T-cell (primary cell): ENCODE measurements around the gene MRPS26. TPM values are rescaled to one million over a fixed set of nuclear protein-coding genes. Genes with fewer than 3 reads are reported as not detected.

Experiments
- ATAC-seq, 4 experiments: fragments of 200-7000 bp in 3 of 4; fragments of 150-1000 bp in 1 of 4; cut with Tn5 transposase; replicated peaks in 1 of 4; 1 replicate in 3 of 4; 2 replicates in 1 of 4; pipeline ENCODE4 v1.10.0; 2021; ENCODE audit warnings: moderate library complexity in 3 of 4, mild to moderate bottlenecking in 2 of 4, moderate number of reproducible peaks in 1 of 4
- CTCF ChIA-PET, 2 donors: fragments of 300-600 bp; sonication (Branson Sonifier 250); formaldehyde crosslinking; loops; one replicate each; lab custom pipeline; 2022; ENCODE audit warnings: antibody characterized with exemption in 2 of 2; lab: Charles Lee
- POLR2A ChIA-PET, 2 donors: fragments of 300-600 bp; sonication (Branson Sonifier 250); formaldehyde crosslinking; loops; one replicate each; lab custom pipeline; 2022; ENCODE audit warnings: antibody characterized with exemption in 2 of 2; lab: Charles Lee
- DNase-seq, 35 experiments: peaks; one replicate each; pipeline versions ENCODE4 v3.0.0 to v3.0.0-alpha.2; 2013 to 2023
- H3K27ac ChIP-seq: one replicate; pipeline ENCODE4 v1.5.1; 2013; ENCODE audit warnings: low read length
- H3K27me3 ChIP-seq, 2 experiments: replicated peaks in 1 of 2; 1 replicate in 1 of 2; 2 replicates in 1 of 2; pipeline versions ENCODE4 v1.6.1 to v1.7.0; 2013; ENCODE audit warnings: low read length in 1 of 2, mixed read lengths in 1 of 2; ENCODE audit not compliant: control insufficient read depth in 2 of 2, insufficient read depth in 2 of 2; ENCODE audit errors: extremely low read depth in 1 of 2
- H3K36me3 ChIP-seq, 2 donors: 1 replicate in 1 of 2; 2 replicates in 1 of 2; pipeline versions ENCODE4 v1.6.1 to v1.7.0; 2013; ENCODE audit warnings: low read length in 1 of 2; ENCODE audit not compliant: control insufficient read depth in 2 of 2, insufficient read depth in 1 of 2; ENCODE audit errors: extremely low read depth in 1 of 2
- H3K4me1 ChIP-seq, 2 experiments: 1 replicate in 1 of 2; 2 replicates in 1 of 2; pipeline versions ENCODE4 v1.6.1 to v1.7.0; 2013; ENCODE audit warnings: low read length in 2 of 2, mixed read lengths in 1 of 2; ENCODE audit not compliant: insufficient read depth in 2 of 2, control insufficient read depth in 1 of 2; ENCODE audit errors: extremely low read depth in 1 of 2
- H3K4me3 ChIP-seq, 2 donors: 1 replicate in 1 of 2; 2 replicates in 1 of 2; pipeline versions ENCODE4 v1.5.1 to v1.7.0; 2013; ENCODE audit warnings: mild to moderate bottlenecking in 2 of 2, low read length in 1 of 2, moderate library complexity in 1 of 2; ENCODE audit not compliant: control insufficient read depth in 1 of 2; ENCODE audit errors: extremely low read depth in 1 of 2
- H3K9me3 ChIP-seq: 2 replicates; pipeline ENCODE4 v1.7.0; 2013
- H3K27ac Mint-ChIP-seq, 2 donors: one replicate each; pipeline ENCODE4 v1.8.0; 2020 to 2021; ENCODE audit warnings: mild to moderate bottlenecking in 2 of 2, mixed read lengths in 2 of 2
- H3K27me3 Mint-ChIP-seq, 2 donors: one replicate each; pipeline ENCODE4 v1.8.0; 2021 to 2022; ENCODE audit warnings: mixed read lengths in 2 of 2
- H3K36me3 Mint-ChIP-seq: one replicate; pipeline ENCODE4 v1.8.0; 2021; ENCODE audit warnings: mixed read lengths
- H3K4me1 Mint-ChIP-seq, 3 donors: one replicate each; pipeline ENCODE4 v1.8.0; 2020 to 2022; ENCODE audit warnings: mixed read lengths in 3 of 3, mild to moderate bottlenecking in 1 of 3
- H3K4me3 Mint-ChIP-seq, 3 donors: one replicate each; pipeline ENCODE4 v1.8.0; 2020 to 2022; ENCODE audit warnings: mild to moderate bottlenecking in 3 of 3, mixed read lengths in 3 of 3, moderate library complexity in 3 of 3
- H3K9me3 Mint-ChIP-seq, 3 donors: one replicate each; pipeline ENCODE4 v1.8.0; 2020 to 2022; ENCODE audit warnings: mixed read lengths in 3 of 3
- WGBS: methylation state at CpG from one replicate; pipeline ENCODE4 v1.1.5; 2013; ENCODE audit warnings: missing lambda C conversion rate; ENCODE audit not compliant: insufficient coverage; 5-methylcytosine and 5-hydroxymethylcytosine counted together
- total RNA-seq, 35 experiments: library from RNA in 6 of 35; stranded (reverse) in 6 of 35; fragments of 120-200 nt in 1 of 35; gene quantifications; one replicate each; pipeline versions ENCODE4 v1.2.1 to v1.2.4 and lab custom pipeline; 2013 to 2026

The MRPS26 gene
- total RNA-seq, 5 donors from 2014 or later (not counting 1 experiment from before 2014, with no cell fraction given), result 20.9 to 38.5 (median 36.8) TPM

DNA sequence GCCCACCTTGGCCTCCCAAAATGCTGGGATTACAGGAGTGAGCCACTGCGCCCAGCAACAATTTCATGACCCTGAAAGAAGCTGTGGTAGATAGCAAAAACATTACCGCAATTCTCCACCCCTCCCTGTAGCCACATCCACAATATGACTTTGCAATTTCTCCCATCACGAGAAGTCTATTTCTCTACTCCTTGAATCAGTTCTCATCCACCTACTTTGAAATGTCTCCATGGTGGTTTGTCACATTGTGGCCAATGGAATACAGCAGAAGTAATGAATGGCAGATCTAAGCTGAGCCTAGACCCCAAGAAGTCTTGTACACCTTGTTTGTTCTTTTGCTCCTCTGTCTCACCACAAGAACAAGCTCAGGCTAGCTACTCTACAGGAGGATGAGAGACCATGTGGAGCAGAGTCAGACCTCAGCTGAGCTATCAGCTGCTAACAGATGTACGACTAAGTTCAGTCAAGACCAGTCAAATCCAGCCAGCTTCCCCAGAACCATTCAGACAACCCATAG, 31.8 kb downstream of the MRPS26 start:
- ATAC-seq (peak; percentile 60 to 66 (median 62)), DNase-seq (peak in 1 of 35 experiments; percentile 33)
- no peaks in the 10 kb centered on the region for H3K9me3 Mint-ChIP-seq
- ChIA-PET CTCF (interaction anchor here (0.6 to 0.8 kb wide), 3 partner anchors 23 to 83 kb away, joined by 3 to 4 read pairs (median 4); no protein-coding TSS in a partner anchor), POLR2A (interaction anchor here (0.8 to 1.2 kb wide), 3 partner anchors 14 to 26 kb away, joined by 4 read pairs; no protein-coding TSS in a partner anchor)
- Histone ChIP-seq H3K36me3 (no peaks in the 10 kb centered on the region), H3K4me3 (no peak overlapping the region), H3K9me3 (no peaks in the 10 kb centered on the region), H3K27me3 (peaks cover 0 to 29% of the 10 kb centered on the region in 2 experiments), H3K27ac (no peak overlapping the region), H3K4me1 (peaks cover 2 to 26% of the 10 kb centered on the region in 2 experiments)
- H3K27ac Mint-ChIP-seq, result peak overlapping the region in 1 of 2 donors; percentile 31
- 13% methylated on average over 2 of the region's 4 CpGs for WGBS
- no peaks in the 10 kb centered on the region for H3K36me3 Mint-ChIP-seq
- H3K4me1 Mint-ChIP-seq, result peaks cover 16 to 32% (median 21%) of the 10 kb centered on the region in 3 donors
- peak overlapping the region; percentile 14 to 51 (median 49) for H3K4me3 Mint-ChIP-seq
- H3K27me3 Mint-ChIP-seq, result peaks cover 18 to 29% of the 10 kb centered on the region in 2 donors

DNA sequence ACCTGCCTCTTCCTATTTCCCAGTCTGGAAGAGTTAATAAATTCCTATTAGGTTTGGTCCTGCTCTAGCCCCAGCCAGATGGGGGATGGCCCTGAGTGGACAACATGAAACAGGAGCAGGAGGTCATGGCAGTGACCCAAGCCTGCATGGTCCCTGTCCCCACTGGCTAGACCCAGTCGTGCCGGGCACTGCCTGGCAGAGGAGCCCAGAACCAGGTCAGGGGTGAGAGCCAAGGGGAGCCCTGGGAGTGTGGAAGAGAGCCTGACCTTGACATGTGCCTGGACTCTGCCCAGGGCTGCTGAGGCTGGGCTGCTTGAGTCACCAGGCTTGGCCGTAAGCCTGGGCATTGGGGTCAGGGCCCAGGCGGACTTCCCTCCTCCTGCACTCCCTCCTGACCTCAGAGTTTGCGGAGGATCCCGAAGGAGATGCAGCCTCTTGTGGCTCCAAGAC, 35.1 kb downstream of the MRPS26 start:
- WGBS, result 88% methylated on average over 2 of the region's 6 CpGs
- ATAC-seq (no peak), DNase-seq (no peak)
- Mint-ChIP-seq H3K9me3 (no peaks in the 10 kb centered on the region), H3K27ac (no peak overlapping the region), H3K27me3 (peaks cover 18 to 47% of the 10 kb centered on the region in 2 donors), H3K4me1 (peaks cover 19 to 26% (median 25%) of the 10 kb centered on the region in 3 donors), H3K4me3 (peak overlapping the region in 1 of 3 donors; percentile 63), H3K36me3 (no peaks in the 10 kb centered on the region)
- peaks cover 0 to 25% of the 10 kb centered on the region in 2 experiments for H3K4me1 ChIP-seq
- POLR2A ChIA-PET, result no interaction called here
- H3K36me3 ChIP-seq, result no peaks in the 10 kb centered on the region
- H3K27me3 ChIP-seq, result peaks cover 0 to 52% of the 10 kb centered on the region in 2 experiments
- H3K9me3 ChIP-seq, result no peaks in the 10 kb centered on the region
- no peak overlapping the region for H3K27ac ChIP-seq
- CTCF ChIA-PET, result no interaction called here
- H3K4me3 ChIP-seq, result no peak overlapping the region

DNA sequence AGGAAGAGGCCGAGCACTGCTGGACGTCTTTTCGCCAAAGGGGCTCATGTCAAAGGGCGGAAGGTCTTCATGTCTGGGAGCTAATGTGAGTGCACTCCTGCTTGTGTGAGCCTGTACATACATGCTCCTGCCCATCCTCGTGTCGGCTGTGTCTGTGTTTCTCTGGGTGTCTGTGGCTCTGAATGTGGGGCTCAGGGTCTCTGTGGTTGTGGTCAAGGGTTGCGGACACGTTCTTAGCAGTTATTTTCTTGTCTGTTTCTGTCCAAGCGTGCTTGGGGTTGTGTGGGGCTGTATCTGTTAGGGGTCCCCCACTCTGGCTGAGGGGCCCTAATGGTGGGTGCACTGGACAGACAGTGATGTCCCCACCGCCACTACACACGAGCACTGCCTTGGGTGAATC, 35.8 kb downstream of the MRPS26 start:
- 94% methylated on average over 9 of the region's 11 CpGs for WGBS
- Histone ChIP-seq H3K9me3 (no peaks in the 10 kb centered on the region), H3K36me3 (no peaks in the 10 kb centered on the region), H3K27ac (no peak overlapping the region), H3K27me3 (peaks cover 0 to 52% of the 10 kb centered on the region in 2 experiments), H3K4me3 (no peak overlapping the region), H3K4me1 (peaks cover 0 to 25% of the 10 kb centered on the region in 2 experiments)
- no peak for ATAC-seq
- POLR2A ChIA-PET, result no interaction called here
- Mint-ChIP-seq H3K36me3 (no peaks in the 10 kb centered on the region), H3K27me3 (peaks cover 18 to 47% of the 10 kb centered on the region in 2 donors), H3K9me3 (no peaks in the 10 kb centered on the region), H3K27ac (peak overlapping the region in 1 of 2 donors; percentile 65), H3K4me3 (peak overlapping the region in 2 of 3 donors; percentile 63 to 69), H3K4me1 (peaks cover 19 to 26% (median 24%) of the 10 kb centered on the region in 3 donors)
- no peak for DNase-seq
- CTCF ChIA-PET, result no interaction called here

DNA sequence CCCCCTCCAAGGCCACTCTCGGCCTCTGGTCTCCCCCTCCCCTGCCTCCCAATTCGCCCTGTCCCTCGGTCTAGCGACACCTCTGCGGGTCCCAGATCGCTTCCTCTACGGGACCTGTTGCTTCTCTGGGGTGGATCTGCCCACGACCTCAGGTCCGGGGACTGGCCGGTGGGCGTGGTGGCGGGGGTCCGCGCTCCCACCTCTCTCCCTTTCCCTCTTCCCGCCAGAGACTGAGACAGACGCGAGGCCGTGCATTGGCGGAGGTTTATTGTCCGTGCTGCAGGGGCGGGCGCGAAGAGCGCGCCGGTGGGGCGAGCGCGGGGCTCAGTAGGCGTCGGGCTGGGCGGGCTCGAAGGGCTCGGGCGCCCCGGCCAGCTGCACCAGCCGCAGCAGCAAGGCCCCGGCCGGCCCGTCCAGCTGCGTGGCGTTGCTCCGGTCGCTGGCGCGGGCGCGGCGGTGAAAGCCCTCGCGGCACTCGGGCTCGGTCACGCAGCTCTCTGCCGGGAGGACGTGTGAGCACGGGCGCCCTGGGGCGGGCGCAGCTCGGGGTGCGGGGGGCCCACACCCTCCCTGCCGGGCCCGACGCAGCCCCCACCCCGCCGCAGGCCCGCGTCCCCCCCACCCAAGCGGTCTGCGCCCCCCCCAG, 36.6 kb downstream of the MRPS26 start:
- H3K4me1 ChIP-seq, result peaks cover 0 to 17% of the 10 kb centered on the region in 2 experiments
- H3K27ac Mint-ChIP-seq, result no peak overlapping the region
- ChIA-PET POLR2A (no interaction called here), CTCF (no interaction called here)
- DNase-seq, result peak in 1 of 35 experiments; percentile 29
- peaks cover 13 to 21% (median 17%) of the 10 kb centered on the region in 3 donors for H3K4me1 Mint-ChIP-seq
- no peaks in the 10 kb centered on the region for H3K36me3 ChIP-seq
- peaks cover 18 to 47% of the 10 kb centered on the region in 2 donors for H3K27me3 Mint-ChIP-seq
- peak overlapping the region in 1 of 2 donors; percentile 59 for H3K4me3 ChIP-seq
- ATAC-seq, result peak; percentile 48 to 58 (median 56)
- no peak overlapping the region for H3K27ac ChIP-seq
- H3K27me3 ChIP-seq, result peaks cover 0 to 49% of the 10 kb centered on the region in 2 experiments
- no peaks in the 10 kb centered on the region for H3K9me3 Mint-ChIP-seq
- H3K4me3 Mint-ChIP-seq, result peak overlapping the region; percentile 63 to 69 (median 68)
- H3K36me3 Mint-ChIP-seq, result no peaks in the 10 kb centered on the region
- H3K9me3 ChIP-seq, result no peaks in the 10 kb centered on the region
- WGBS, result 4% methylated on average over 54 of the region's 71 CpGs

DNA sequence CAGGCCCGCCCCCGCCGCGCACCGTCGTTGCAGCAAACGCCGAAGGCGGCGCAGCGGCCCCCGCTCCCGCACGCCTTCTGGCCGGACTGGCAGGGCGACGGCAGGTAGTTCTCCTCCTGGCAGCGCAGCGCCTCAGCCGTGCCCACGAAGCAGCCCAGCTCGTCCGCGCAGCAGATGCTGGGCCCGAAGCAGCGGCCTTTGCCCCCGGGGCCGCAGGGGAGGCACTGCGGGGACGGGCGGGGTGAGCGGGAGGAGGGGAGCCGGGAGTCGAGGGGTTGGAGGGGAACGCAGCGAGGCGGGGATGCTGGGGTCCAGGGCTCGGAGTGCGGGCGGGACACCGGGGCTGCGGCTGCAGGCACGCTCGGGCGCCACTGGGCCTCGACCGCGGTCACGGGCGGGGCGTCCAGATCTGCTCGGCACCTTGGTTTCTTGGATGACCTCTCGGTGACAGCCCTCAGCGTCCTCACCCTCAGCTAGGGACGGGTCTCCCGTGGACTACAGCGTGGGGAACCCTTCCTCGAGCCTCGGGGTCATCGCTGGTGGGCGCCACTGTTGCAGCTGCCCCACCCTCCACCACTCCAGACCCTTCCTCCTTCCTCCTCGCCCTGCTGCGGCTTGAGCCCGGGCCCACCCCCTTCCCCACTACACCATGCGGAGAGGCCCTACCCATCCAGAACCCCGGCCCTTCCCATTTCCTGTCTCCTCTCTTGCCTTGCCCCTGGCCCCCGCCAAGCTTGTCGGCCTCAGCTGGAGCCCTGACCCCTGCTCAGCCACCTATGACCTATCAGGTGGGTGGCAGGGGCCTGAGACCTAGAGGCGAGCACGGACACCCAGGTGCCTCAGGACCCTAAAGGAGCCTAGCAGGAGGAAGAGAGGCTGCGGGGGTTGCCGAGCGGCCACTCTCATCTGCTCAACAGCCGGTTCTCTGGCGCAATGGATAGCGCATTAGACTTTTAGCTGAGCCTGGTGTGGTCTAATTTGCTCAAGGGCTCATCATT, 37.4 kb downstream of the MRPS26 start:
- Histone ChIP-seq H3K4me3 (peak overlapping the region in 1 of 2 donors; percentile 23), H3K4me1 (peaks cover 0 to 13% of the 10 kb centered on the region in 2 experiments), H3K27ac (no peak overlapping the region), H3K27me3 (peaks cover 0 to 49% of the 10 kb centered on the region in 2 experiments), H3K9me3 (no peaks in the 10 kb centered on the region), H3K36me3 (no peaks in the 10 kb centered on the region)
- ATAC-seq (peak; percentile 33 to 54 (median 50)), DNase-seq (no peak)
- CTCF ChIA-PET, result no interaction called here
- Mint-ChIP-seq H3K4me1 (peaks cover 7 to 15% (median 11%) of the 10 kb centered on the region in 3 donors), H3K36me3 (no peaks in the 10 kb centered on the region), H3K9me3 (no peaks in the 10 kb centered on the region), H3K27ac (no peak overlapping the region), H3K27me3 (peaks cover 18 to 47% of the 10 kb centered on the region in 2 donors), H3K4me3 (peak overlapping the region; percentile 37 to 78 (median 56))
- POLR2A ChIA-PET, result no interaction called here
- 8% methylated on average over 68 of the region's 76 CpGs for WGBS
